ENCODE results near the gene MAP2K5.

DNA sequence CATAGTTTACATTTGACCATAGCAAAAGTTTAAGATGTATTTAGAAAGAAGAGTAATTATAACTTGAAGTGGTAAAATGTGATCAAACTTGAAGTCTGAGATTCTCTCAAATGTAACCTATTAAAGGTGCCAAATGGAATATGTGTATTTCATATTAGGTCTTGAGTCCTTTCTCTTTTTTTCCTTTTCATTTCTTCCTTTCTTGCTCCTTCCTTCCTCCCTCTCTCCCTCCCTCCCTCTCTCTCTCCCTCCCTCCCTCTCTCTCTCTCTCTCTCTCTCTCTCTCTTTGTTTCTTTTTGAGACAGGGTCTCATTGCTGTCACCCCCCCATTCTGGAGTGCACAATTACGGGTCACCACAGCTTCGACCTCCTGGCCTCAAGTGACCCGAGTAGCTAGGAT is 47.7 kb downstream of the MAP2K5 start:
- TF ChIP-seq, protein P1, sequence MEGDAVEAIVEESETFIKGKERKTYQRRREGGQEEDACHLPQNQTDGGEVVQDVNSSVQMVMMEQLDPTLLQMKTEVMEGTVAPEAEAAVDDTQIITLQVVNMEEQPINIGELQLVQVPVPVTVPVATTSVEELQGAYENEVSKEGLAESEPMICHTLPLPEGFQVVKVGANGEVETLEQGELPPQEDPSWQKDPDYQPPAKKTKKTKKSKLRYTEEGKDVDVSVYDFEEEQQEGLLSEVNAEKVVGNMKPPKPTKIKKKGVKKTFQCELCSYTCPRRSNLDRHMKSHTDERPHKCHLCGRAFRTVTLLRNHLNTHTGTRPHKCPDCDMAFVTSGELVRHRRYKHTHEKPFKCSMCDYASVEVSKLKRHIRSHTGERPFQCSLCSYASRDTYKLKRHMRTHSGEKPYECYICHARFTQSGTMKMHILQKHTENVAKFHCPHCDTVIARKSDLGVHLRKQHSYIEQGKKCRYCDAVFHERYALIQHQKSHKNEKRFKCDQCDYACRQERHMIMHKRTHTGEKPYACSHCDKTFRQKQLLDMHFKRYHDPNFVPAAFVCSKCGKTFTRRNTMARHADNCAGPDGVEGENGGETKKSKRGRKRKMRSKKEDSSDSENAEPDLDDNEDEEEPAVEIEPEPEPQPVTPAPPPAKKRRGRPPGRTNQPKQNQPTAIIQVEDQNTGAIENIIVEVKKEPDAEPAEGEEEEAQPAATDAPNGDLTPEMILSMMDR (IDR thresholded peaks at IDR 0.05; ENCODE audit: low read depth, low read length), result no peak
- TF ChIP-seq POLR2A (IDR thresholded peaks at IDR 0.05; ENCODE audit: extremely low read depth, insufficient read length) (no peak), MYC (IDR thresholded peaks at IDR 0.05; ENCODE audit: low read depth, low read length) (no peak)
